ENCODE results near the gene MAPK8. TPM values are rescaled to one million over a fixed set of nuclear protein-coding genes. Genes with fewer than 3 reads are reported as not detected.

MAPK8 gene
- total and polyA plus RNA-seq, 2 of the 4 experiments (the other 2 are of a cell fraction), result 41.5 to 54.7 TPM

GRCh38 chr10:48299692-48300091, 6.8 kb upstream of the MAPK8 start:
- DNase-seq (no peak), ATAC-seq (ENCODE audit: low read depth) (no peak)
- intact Hi-C loops (cut with micrococcal nuclease), result no loop called here
- Histone ChIP-seq H3K14ac (replicated peaks; ENCODE audit: low read depth, low read length) (no peak overlapping the region), H2AK5ac (ENCODE audit: low read depth, low read length) (no peak overlapping the region), H3K27me3 (ENCODE audit: control insufficient read depth, insufficient read depth, low read length) (peaks cover 34% of the 10 kb centered on the region), H2BK15ac (ENCODE audit: low read depth, low read length) (no peak overlapping the region), H2BK20ac (ENCODE audit: low read depth, low read length) (no peak overlapping the region), H4K20me1 (ENCODE audit: insufficient read depth, low read length) (no peaks in the 10 kb centered on the region), H3K23ac (ENCODE audit: low read depth, low read length) (no peak overlapping the region), H2AFZ (replicated peaks; ENCODE audit: low read length, poor library complexity) (no peak overlapping the region), H3K18ac (ENCODE audit: low read depth, low read length) (no peak overlapping the region), H4K91ac (ENCODE audit: insufficient read depth, low read depth, low read length) (no peak overlapping the region), H3K79me1 (ENCODE audit: low read depth in 1 of 2, low read length in 2 of 2) (no peaks in the 10 kb centered on the region), H2BK120ac (ENCODE audit: low read depth, low read length) (no peak overlapping the region), H4K5ac (ENCODE audit: low read depth, low read length) (no peak overlapping the region), H2BK5ac (ENCODE audit: low read depth, low read length, poor library complexity, severe bottlenecking) (no peak overlapping the region), H3K9me1 (ENCODE audit: insufficient read depth, low read length) (no peaks in the 10 kb centered on the region), H3K9ac (ENCODE audit: low read depth, low read length) (no peak overlapping the region), H3K4me3 (ENCODE audit: insufficient read depth, low read depth, low read length) (no peak overlapping the region), H3K9me3 (ENCODE audit: control insufficient read depth, insufficient read depth, low read length) (no peaks in the 10 kb centered on the region), H2AK9ac (replicated peaks; ENCODE audit: low read depth, low read length, poor library complexity) (no peak overlapping the region), H3K4me1 (ENCODE audit: control insufficient read depth, insufficient read depth, low read length) (no peaks in the 10 kb centered on the region), H3K4ac (ENCODE audit: low read depth, low read length) (no peak overlapping the region), H4K8ac (ENCODE audit: low read depth in 2 of 2, low read length in 2 of 2) (no peak overlapping the region), H3K4me2 (ENCODE audit: low read depth, low read length) (no peak overlapping the region), H3K27ac (ENCODE audit: insufficient read depth, low read length) (no peak overlapping the region), H3K36me3 (ENCODE audit: control insufficient read depth, insufficient read depth, low read length) (no peaks in the 10 kb centered on the region), H3K56ac (ENCODE audit: extremely low read depth, insufficient read depth, low read length) (no peak overlapping the region)
- no TSS peak for BruUV-seq (replicated peaks)
- dilution Hi-C loops (cut with HindIII; ENCODE audit: low sequenced_read_pairs, unreplicated experiment), result no loop called here
- no peak for TF ChIP-seq BHLHE40 (IDR thresholded peaks at IDR 0.05; ENCODE audit: low read depth, low read length)
- TF ChIP-seq RAD21 (IDR thresholded peaks at IDR 0.05; ENCODE audit: low read length), result no peak
- TF ChIP-seq SMC3 (IDR thresholded peaks at IDR 0.05; ENCODE audit: low read depth, low read length), result no peak
- TF ChIP-seq CEBPB (IDR thresholded peaks at IDR 0.05; ENCODE audit: low read depth, low read length), result no peak
- TF ChIP-seq, protein P1, sequence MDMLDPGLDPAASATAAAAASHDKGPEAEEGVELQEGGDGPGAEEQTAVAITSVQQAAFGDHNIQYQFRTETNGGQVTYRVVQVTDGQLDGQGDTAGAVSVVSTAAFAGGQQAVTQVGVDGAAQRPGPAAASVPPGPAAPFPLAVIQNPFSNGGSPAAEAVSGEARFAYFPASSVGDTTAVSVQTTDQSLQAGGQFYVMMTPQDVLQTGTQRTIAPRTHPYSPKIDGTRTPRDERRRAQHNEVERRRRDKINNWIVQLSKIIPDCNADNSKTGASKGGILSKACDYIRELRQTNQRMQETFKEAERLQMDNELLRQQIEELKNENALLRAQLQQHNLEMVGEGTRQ (IDR thresholded peaks at IDR 0.05; ENCODE audit: low read depth, low read length), result no peak
- no peak for TF ChIP-seq CHD1 (IDR thresholded peaks at IDR 0.05; ENCODE audit: low read depth, low read length)
- TF ChIP-seq POLR2A (IDR thresholded peaks at IDR 0.05; ENCODE audit: low read depth, low read length), result no peak
- TF ChIP-seq, protein P2, sequence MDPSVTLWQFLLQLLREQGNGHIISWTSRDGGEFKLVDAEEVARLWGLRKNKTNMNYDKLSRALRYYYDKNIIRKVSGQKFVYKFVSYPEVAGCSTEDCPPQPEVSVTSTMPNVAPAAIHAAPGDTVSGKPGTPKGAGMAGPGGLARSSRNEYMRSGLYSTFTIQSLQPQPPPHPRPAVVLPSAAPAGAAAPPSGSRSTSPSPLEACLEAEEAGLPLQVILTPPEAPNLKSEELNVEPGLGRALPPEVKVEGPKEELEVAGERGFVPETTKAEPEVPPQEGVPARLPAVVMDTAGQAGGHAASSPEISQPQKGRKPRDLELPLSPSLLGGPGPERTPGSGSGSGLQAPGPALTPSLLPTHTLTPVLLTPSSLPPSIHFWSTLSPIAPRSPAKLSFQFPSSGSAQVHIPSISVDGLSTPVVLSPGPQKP (IDR thresholded peaks at IDR 0.05; ENCODE audit: borderline replicate concordance, low read depth, low read length), result no peak
- no peak for TF ChIP-seq NFE2L2 (IDR thresholded peaks at IDR 0.05; ENCODE audit: low read depth, low read length)
- in situ Hi-C loops (cut with MboI; ENCODE audit: low sequenced_read_pairs), result no loop called here
- ChIA-PET POLR2A (ENCODE audit: unreplicated experiment) (no interaction called here), CTCF (no interaction called here)
- no CpG with 5 or more reads among the region's 1 CpG for WGBS, 2 experiments (ENCODE audit: extremely low coverage in 2 of 2, insufficient read length in 1 of 2)

Measured in IMR-90 (cell line).